Measurements from ENCODE around the gene VPS51.

GRCh38 chr11:65107751-65108468, 11.9 kb downstream of the VPS51 start:
- TF ChIP-seq CTCF (IDR thresholded peaks at IDR 0.05) (no peak), POLR2A (IDR thresholded peaks at IDR 0.05) (no peak)

All from esophagus squamous epithelium (tissue), 4 donors.